ENCODE measurements around the gene MNX1. TPM values are rescaled to one million over a fixed set of nuclear protein-coding genes. Genes with fewer than 3 reads are reported as not detected.

The MNX1 gene
- total and polyA plus RNA-seq, 10 of the 15 experiments (the other 5 are each of a cell fraction or from before 2014, with no cell fraction given) = 0.22 to 2.7 (median 1.3) TPM; not detected in 1

- Histone ChIP-seq H3K36me3 (ENCODE audit: control insufficient read depth in 2 of 2, insufficient read depth in 2 of 2, low read length in 1 of 2) (no peaks in the 10 kb centered on the region; a peak in 1 of 4 replicates), H3K9ac (ENCODE audit: control insufficient read depth, insufficient read depth, low read length) (no peak overlapping the region), H3K4me3 (peak overlapping the region; percentile 51), H3K4me2 (ENCODE audit: control insufficient read depth, insufficient read depth) (peak overlapping the region; percentile 79), H3K27me3 (replicated peaks in 1 of 2; ENCODE audit: control insufficient read depth in 2 of 2, insufficient read depth in 2 of 2, low read length in 1 of 2) (peaks cover 0 to 16% of the 10 kb centered on the region in 2 experiments; a peak in 3 of 4 replicates), H3K79me2 (ENCODE audit: control insufficient read depth, insufficient read depth, low read length) (no peaks in the 10 kb centered on the region), H3K27ac (ENCODE audit: control insufficient read depth, insufficient read depth) (no peak overlapping the region), H4K20me1 (ENCODE audit: control insufficient read depth, insufficient read depth) (no peaks in the 10 kb centered on the region), H3K4me1 (ENCODE audit: control insufficient read depth, insufficient read depth, low read length) (peaks cover 7% of the 10 kb centered on the region), H3K9me3 (replicated peaks; ENCODE audit: control insufficient read depth, insufficient read depth, low read length) (no peaks in the 10 kb centered on the region; the same call in 2 of the 3 replicates), H2AFZ (ENCODE audit: control insufficient read depth, low read depth, low read length) (peak overlapping the region; percentile 4; the same call in 1 of the 2 replicates)
- DNase-seq (ENCODE audit: low read depth, low spot score) (no peak), ATAC-seq (peak; percentile 45), FAIRE-seq (no peak)
- ChIA-PET CTCF (interaction anchor here (1.4 kb wide), 1 partner anchor 37 kb away, joined by 3 read pairs; no protein-coding TSS in a partner anchor), SMC1A (ENCODE audit: uncharacterized antibody, unreplicated experiment) (interaction anchor here (2.5 kb wide), 1 partner anchor 14 kb away, joined by 6 read pairs; no protein-coding TSS in a partner anchor), POLR2A (interaction anchor here (1.3 kb wide), 1 partner anchor 129 kb away, joined by 6 read pairs; the partner anchor contains the start of gene UBE3C), RAD21 (ENCODE audit: unreplicated experiment) (interaction anchor here (0.9 kb wide), 1 partner anchor 127 kb away, joined by 3 read pairs; no protein-coding TSS in a partner anchor)
- BruUV-seq (replicated peaks) = no TSS peak
- in situ Hi-C loops (cut with MboI) = no loop called here
- 19% methylated on average over 47 of the region's 49 CpGs for WGBS (ENCODE audit: insufficient coverage, insufficient replicate concordance, low lambda C conversion rate, missing lambda C conversion rate)
- intact Hi-C loops (cut with micrococcal nuclease; ENCODE audit: unreplicated experiment) = no loop called here
- TF ChIP-seq CBX3 (IDR thresholded peaks at IDR 0.05; ENCODE audit: borderline replicate concordance, low read depth) (no peak), NR2F1 (conservative IDR thresholded peaks at IDR 0.05) (0 out of 2 replicates have a peak, but pooled peaks have one; percentile 5), ETV6 (conservative IDR thresholded peaks at IDR 0.05 in 1 of 2, IDR thresholded peaks at IDR 0.05 in 1 of 2; ENCODE audit: borderline replicate concordance in 1 of 2, low read depth in 1 of 2) (no peak), HDAC6 (IDR thresholded peaks at IDR 0.05; ENCODE audit: unreplicated experiment) (peak; percentile 86), RB1 (IDR thresholded peaks at IDR 0.05; ENCODE audit: borderline replicate concordance) (0 out of 2 replicates have a peak, but pooled peaks have one; percentile 29), KAT2A (conservative IDR thresholded peaks at IDR 0.05; ENCODE audit: control insufficient read depth, low read depth, low read length) (no peak), NBN (IDR thresholded peaks at IDR 0.05) (peak; percentile 63; the same call in 1 of the 2 replicates), MLLT1 (IDR thresholded peaks at IDR 0.05) (peak; percentile 47; the same call in 1 of the 2 replicates), SKIL (IDR thresholded peaks at IDR 0.05; ENCODE audit: low read depth, poor library complexity, severe bottlenecking) (peak; percentile 35), ZNF207 (IDR thresholded peaks at IDR 0.05; ENCODE audit: borderline replicate concordance) (0 out of 2 replicates have a peak, but pooled peaks have one; percentile 48), ZBTB4 (CRISPR knock-in tag; IDR thresholded peaks at IDR 0.05) (no peak), KDM1A (IDR thresholded peaks at IDR 0.05; ENCODE audit: borderline replicate concordance) (no peak), TCF12 (IDR thresholded peaks at IDR 0.05; ENCODE audit: low read depth, low read length) (no peak)
These were observed 1.2 kb downstream of the MNX1 start for GRCh38 chr7:157009170-157009777.
